SU-DHL-6 (cell line): ENCODE measurements around the gene NATD1.

Experiments used
- CTCF ChIP-seq: fragments of 200-600 bp; sonication (generic); IDR thresholded peaks from one replicate; pipeline ENCODE4 v1.5.1; 2017; ENCODE audit warnings: antibody characterized with exemption, mild to moderate bottlenecking, low read length, moderate library complexity; ENCODE audit not compliant: insufficient read depth, poor library complexity, severe bottlenecking
- EZH2phosphoT487 ChIP-seq: fragments of 200-600 bp; sonication (generic), shearing (Covaris generic); conservative IDR thresholded peaks from 2 replicates; pipeline ENCODE4 v1.6.1; 2018; ENCODE audit warnings: mild to moderate bottlenecking, antibody characterized with exemption, low read length, moderate library complexity, mixed read lengths

DNA sequence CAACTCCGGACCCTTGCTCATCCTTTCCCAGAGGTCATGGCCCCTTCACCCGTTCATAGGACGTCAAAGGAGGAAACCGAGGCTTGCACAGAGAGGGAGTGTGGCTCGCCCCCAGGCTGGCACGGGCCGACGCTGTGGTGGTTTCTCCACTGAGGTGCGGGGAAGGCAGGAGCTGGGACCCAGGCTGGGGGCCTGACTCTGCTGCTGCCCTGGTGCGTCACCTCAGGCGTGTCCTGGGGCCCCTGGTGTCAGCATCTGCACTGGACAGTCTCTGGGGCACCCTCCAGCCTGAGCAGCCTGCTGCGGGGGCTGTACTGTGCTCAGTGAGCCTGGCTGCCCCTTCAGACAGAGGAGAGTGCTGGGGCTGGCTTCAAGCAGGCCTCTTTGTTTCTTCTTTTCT lies 38.7 kb upstream of the NATD1 start:
- TF ChIP-seq CTCF (no peak), EZH2phosphoT487 (no peak)
